Endothelial cell of umbilical vein (primary cell): ENCODE results near the gene DUOXA2. TPM values are rescaled to one million over a fixed set of nuclear protein-coding genes. Genes with fewer than 3 reads are reported as not detected.

Experiments used
- BruUV-seq: library from RNA; stranded (reverse); fragments of 400-500 nt; replicated peaks from 2 replicates; lab custom pipeline; 2021; lab: Mats Ljungman, UMichigan
- CTCF ChIA-PET: fragments of 300-600, 350-600 bp; sonication (Branson Sonifier 250); formaldehyde crosslinking; loops from one replicate; lab custom pipeline; 2021; ENCODE audit warnings: antibody characterized with exemption, inconsistent platforms; lab: Charles Lee
- POLR2A ChIA-PET: fragments of 300-600, 350-600 bp; sonication (Branson Sonifier 250); formaldehyde crosslinking; loops from one replicate; lab custom pipeline; 2021; ENCODE audit warnings: antibody characterized with exemption, inconsistent platforms; lab: Charles Lee
- DNase-seq: peaks from one replicate; pipeline ENCODE4 v3.0.0-alpha.2; 2011; ENCODE audit warnings: low read depth, low spot score
- FAIRE-seq: peaks from 2 replicates; lab custom pipeline; 2011; peaks lifted over from hg19 to GRCh38; lab: Jason Lieb, UNC
- H2AFZ ChIP-seq: 2 replicates; pipeline ENCODE4 v1.6.0; 2012; ENCODE audit warnings: low read depth, low read length, control low read depth, inconsistent platforms
- H3K27ac ChIP-seq: 2 replicates; pipeline ENCODE4 v1.5.1; 2011; ENCODE audit warnings: low read depth, mild to moderate bottlenecking, control low read depth, low read length, moderate library complexity; ENCODE audit not compliant: insufficient read depth
- H3K27me3 ChIP-seq, 2 experiments: 2 replicates each; pipeline versions ENCODE4 v1.6.0 to v1.6.1; 2011; ENCODE audit warnings: low read length in 2 of 2, mixed read lengths in 1 of 2; ENCODE audit not compliant: control insufficient read depth in 2 of 2, insufficient read depth in 2 of 2
- H3K36me3 ChIP-seq, 2 experiments: 2 replicates in 1 of 2; 3 replicates in 1 of 2; pipeline ENCODE4 v1.5.1; 2011; ENCODE audit warnings: low read length in 2 of 2, mild to moderate bottlenecking in 1 of 2, moderate library complexity in 1 of 2; ENCODE audit not compliant: control insufficient read depth in 2 of 2, insufficient read depth in 2 of 2; ENCODE audit errors: extremely low read depth in 1 of 2
- H3K4me1 ChIP-seq: 3 replicates; pipeline ENCODE4 v1.5.1; 2011; ENCODE audit warnings: mild to moderate bottlenecking, low read length; ENCODE audit not compliant: control insufficient read depth, insufficient read depth; ENCODE audit errors: extremely low read depth
- H3K4me2 ChIP-seq: 2 replicates; pipeline ENCODE4 v1.6.1; 2011; ENCODE audit warnings: low read length, control low read depth, mixed read lengths; ENCODE audit not compliant: insufficient read depth
- H3K4me3 ChIP-seq, 3 experiments: fragments of 200-600 bp in 1 of 3; sonication (generic), shearing (Covaris generic) in 1 of 3; replicated peaks in 1 of 3; 2 replicates each; pipeline ENCODE4 v1.5.1; 2011 to 2016; ENCODE audit warnings: control low read depth in 3 of 3, low read length in 3 of 3, mild to moderate bottlenecking in 2 of 3, inconsistent platforms in 1 of 3, low read depth in 1 of 3, moderate library complexity in 1 of 3; ENCODE audit not compliant: insufficient read depth in 1 of 3
- H3K79me2 ChIP-seq: 2 replicates; pipeline ENCODE4 v1.6.0; 2012; ENCODE audit warnings: low read length, inconsistent platforms; ENCODE audit not compliant: control insufficient read depth, insufficient read depth
- H3K9ac ChIP-seq: replicated peaks from 2 replicates; pipeline ENCODE3; 2011; ENCODE audit warnings: low read length, control low read depth; ENCODE audit not compliant: insufficient read depth; ENCODE audit errors: extremely low read depth
- H3K9me1 ChIP-seq: replicated peaks from 3 replicates; pipeline ENCODE4 v1.6.0; 2011; ENCODE audit warnings: mild to moderate bottlenecking, low read length; ENCODE audit not compliant: control insufficient read depth, insufficient read depth; ENCODE audit errors: extremely low read depth
- H3K9me3 ChIP-seq: replicated peaks from 2 replicates; pipeline ENCODE4 v1.5.1; 2012; ENCODE audit warnings: low read length, inconsistent platforms; ENCODE audit not compliant: control insufficient read depth, insufficient read depth
- H4K20me1 ChIP-seq: replicated peaks from 2 replicates; pipeline ENCODE3; 2011; ENCODE audit warnings: mild to moderate bottlenecking, low read length; ENCODE audit not compliant: control insufficient read depth, insufficient read depth; ENCODE audit errors: extremely low read depth
- EZH2 ChIP-seq: IDR thresholded peaks from 2 replicates; pipeline ENCODE4 v1.6.1; 2012; ENCODE audit warnings: borderline replicate concordance, low read depth, mild to moderate bottlenecking, moderate library complexity, low read length, inconsistent platforms; ENCODE audit not compliant: severe bottlenecking
- FOS ChIP-seq: IDR thresholded peaks from 2 replicates; pipeline ENCODE4 v1.6.1; 2011; ENCODE audit warnings: mild to moderate bottlenecking, low read length, moderate library complexity, borderline replicate concordance; ENCODE audit not compliant: insufficient read depth
- GATA2 ChIP-seq: IDR thresholded peaks from 2 replicates; pipeline ENCODE4 v1.7.0; 2011; ENCODE audit warnings: low read depth, mild to moderate bottlenecking, moderate library complexity, mixed read lengths, low read length; ENCODE audit not compliant: insufficient read length, insufficient read depth
- JUN ChIP-seq: IDR thresholded peaks from 2 replicates; pipeline ENCODE4 v1.6.1; 2011; ENCODE audit warnings: borderline replicate concordance, low read depth; ENCODE audit not compliant: insufficient read length, insufficient read depth
- MYC ChIP-seq: IDR thresholded peaks from one replicate; pipeline ENCODE4 v1.6.1; 2011; ENCODE audit warnings: mild to moderate bottlenecking, low read depth, low read length
- POLR2A ChIP-seq: IDR thresholded peaks from 2 replicates; pipeline ENCODE4 v1.6.1; 2012; ENCODE audit warnings: low read depth, mild to moderate bottlenecking, control low read depth, low read length
- POLR2AphosphoS5 ChIP-seq: IDR thresholded peaks from 2 replicates; pipeline ENCODE4 v1.6.1; 2012; ENCODE audit warnings: low read depth, mild to moderate bottlenecking, control low read depth, low read length, moderate library complexity; ENCODE audit not compliant: insufficient read depth
- dilution Hi-C: fragments of 300-500 bp; cut with MboI; formaldehyde crosslinking; loops from one replicate; pipeline ENCODE4 v1.15.0; 2019; ENCODE audit warnings: low sequenced_read_pairs; ENCODE audit not compliant: extremely low pct_ligation_motif_present
- intact Hi-C: fragments of 100-400 bp; cut with micrococcal nuclease; formaldehyde crosslinking; loops from one replicate; pipeline ENCODE4 v1.10.0; 2022
- polyA plus RNA-seq, 4 experiments: library from polyadenylated mRNA; depleted of rRNA in 3 of 4; stranded (reverse) in 3 of 4; unstranded in 1 of 4; fragments of >200 nt; gene quantifications; 2 replicates each; pipeline versions ENCODE4 v1.2.1 to v1.2.3, GENCODE V29; 2011 to 2012; ENCODE audit warnings: missing spikeins in 1 of 4
- total RNA-seq: library from RNA; stranded (reverse); gene quantifications from 2 replicates; pipeline ENCODE4 v1.2.3, GENCODE V29; 2021
- TF ChIP-seq, protein P1 (sequence below): IDR thresholded peaks from 2 replicates; pipeline ENCODE4 v1.6.1; 2011; ENCODE audit not compliant: insufficient read depth, insufficient read length
- TF ChIP-seq, protein P2 (sequence below), 2 donors: IDR thresholded peaks; 1 replicate in 1 of 2; 2 replicates in 1 of 2; pipeline ENCODE4 v1.5.1; 2011; ENCODE audit warnings: low read length in 2 of 2, mild to moderate bottlenecking in 2 of 2, moderate library complexity in 2 of 2, control low read depth in 1 of 2, inconsistent platforms in 1 of 2, low read depth in 1 of 2; ENCODE audit not compliant: insufficient read depth in 1 of 2; ENCODE audit errors: extremely low read depth in 1 of 2

Gene DUOXA2
- total and polyA plus RNA-seq, 2 donors (not counting 3 experiments of a cell fraction or from before 2014, with no cell fraction given), result not detected

DNA sequence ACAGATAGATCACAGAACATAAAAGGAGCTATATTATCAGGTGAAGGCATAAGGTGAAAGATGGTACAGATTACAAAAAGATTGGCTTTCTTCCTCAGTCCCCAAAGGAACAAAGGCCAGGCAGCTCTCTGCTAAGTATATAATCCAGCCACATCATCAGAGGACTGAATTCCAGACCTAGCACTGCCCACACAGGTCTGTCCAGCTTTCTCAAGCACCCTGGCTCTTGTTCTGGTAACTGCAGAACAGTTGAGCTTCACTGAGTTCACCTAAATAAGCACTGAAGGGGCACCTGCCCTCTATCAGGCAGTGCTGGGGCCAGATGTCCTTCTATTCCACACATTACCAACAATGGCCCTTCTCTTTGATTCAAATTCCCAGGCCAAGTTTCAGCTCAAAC is 9.3 kb downstream of the DUOXA2 start:
- ChIA-PET POLR2A (no interaction called here), CTCF (interaction anchor here (0.9 to 2.6 kb wide), 4 partner anchors 9 to 39 kb away, joined by 3 to 10 read pairs (median 5); partner anchors contain the start of genes DUOX2 and DUOXA2)
- FAIRE-seq, result no peak
- Histone ChIP-seq H3K79me2 (no peaks in the 10 kb centered on the region), H3K4me1 (peaks cover 6% of the 10 kb centered on the region), H3K9me3 (no peaks in the 10 kb centered on the region), H3K4me3 (no peak overlapping the region), H4K20me1 (no peaks in the 10 kb centered on the region), H3K27ac (no peak overlapping the region), H3K36me3 (no peaks in the 10 kb centered on the region), H2AFZ (no peak overlapping the region), H3K4me2 (no peak overlapping the region), H3K27me3 (peaks cover 27 to 49% of the 10 kb centered on the region in 2 experiments), H3K9me1 (no peaks in the 10 kb centered on the region), H3K9ac (no peak overlapping the region)
- TF ChIP-seq MYC (no peak), JUN (no peak), EZH2 (no peak), POLR2A (no peak), FOS (no peak), POLR2AphosphoS5 (no peak), GATA2 (no peak)
- TF ChIP-seq, protein P1, sequence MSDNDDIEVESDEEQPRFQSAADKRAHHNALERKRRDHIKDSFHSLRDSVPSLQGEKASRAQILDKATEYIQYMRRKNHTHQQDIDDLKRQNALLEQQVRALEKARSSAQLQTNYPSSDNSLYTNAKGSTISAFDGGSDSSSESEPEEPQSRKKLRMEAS, result no peak
- TF ChIP-seq, protein P2, sequence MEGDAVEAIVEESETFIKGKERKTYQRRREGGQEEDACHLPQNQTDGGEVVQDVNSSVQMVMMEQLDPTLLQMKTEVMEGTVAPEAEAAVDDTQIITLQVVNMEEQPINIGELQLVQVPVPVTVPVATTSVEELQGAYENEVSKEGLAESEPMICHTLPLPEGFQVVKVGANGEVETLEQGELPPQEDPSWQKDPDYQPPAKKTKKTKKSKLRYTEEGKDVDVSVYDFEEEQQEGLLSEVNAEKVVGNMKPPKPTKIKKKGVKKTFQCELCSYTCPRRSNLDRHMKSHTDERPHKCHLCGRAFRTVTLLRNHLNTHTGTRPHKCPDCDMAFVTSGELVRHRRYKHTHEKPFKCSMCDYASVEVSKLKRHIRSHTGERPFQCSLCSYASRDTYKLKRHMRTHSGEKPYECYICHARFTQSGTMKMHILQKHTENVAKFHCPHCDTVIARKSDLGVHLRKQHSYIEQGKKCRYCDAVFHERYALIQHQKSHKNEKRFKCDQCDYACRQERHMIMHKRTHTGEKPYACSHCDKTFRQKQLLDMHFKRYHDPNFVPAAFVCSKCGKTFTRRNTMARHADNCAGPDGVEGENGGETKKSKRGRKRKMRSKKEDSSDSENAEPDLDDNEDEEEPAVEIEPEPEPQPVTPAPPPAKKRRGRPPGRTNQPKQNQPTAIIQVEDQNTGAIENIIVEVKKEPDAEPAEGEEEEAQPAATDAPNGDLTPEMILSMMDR (IDR thresholded peaks at IDR 0.05; ENCODE audit: extremely low read depth in 1 of 2, insufficient read depth in 1 of 2, low read depth in 1 of 2, low read length in 2 of 2), result no peak
- no peak for DNase-seq
- BruUV-seq, result no TSS peak
- dilution Hi-C loops (no loop called here), intact Hi-C loops (no loop called here)
